Stimulated activated CD8-positive, alpha-beta memory T cell treated with anti-CD3 and anti-CD28 coated beads, Interleukin-15, amount 100 ng/mL, for 48 hours (primary cell): ENCODE measurements around the gene OLFML2B.

Experiments used
- DNase-seq, 2 donors: peaks; one replicate each; pipeline ENCODE4 v3.0.0-alpha.2; 2020; ENCODE audit warnings: low read depth in 2 of 2

The OLFML2B gene

GRCh38 chr1:161945306-161946060 lies 78.2 kb downstream of the OLFML2B start:
- no peak for DNase-seq

DNA sequence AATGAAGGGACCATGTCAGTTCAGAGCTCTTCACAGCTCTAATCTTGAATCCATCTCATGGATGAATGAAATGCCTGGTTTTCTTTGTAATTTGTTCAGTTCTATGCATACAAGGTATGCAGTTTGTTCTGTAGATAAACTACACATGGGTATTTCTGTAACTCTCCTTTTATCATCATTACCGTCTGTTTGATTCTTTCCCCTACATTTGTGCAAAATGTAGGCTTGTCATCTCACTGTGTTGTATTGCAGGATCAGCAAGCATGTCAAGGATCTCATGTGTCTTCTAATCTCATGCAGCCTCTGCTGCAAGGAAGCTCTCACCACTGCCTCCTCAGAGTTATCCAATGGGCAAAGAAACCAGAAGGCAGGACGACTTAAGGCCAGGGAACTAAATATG lies 79.3 kb downstream of the OLFML2B start:
- no peak for DNase-seq

DNA sequence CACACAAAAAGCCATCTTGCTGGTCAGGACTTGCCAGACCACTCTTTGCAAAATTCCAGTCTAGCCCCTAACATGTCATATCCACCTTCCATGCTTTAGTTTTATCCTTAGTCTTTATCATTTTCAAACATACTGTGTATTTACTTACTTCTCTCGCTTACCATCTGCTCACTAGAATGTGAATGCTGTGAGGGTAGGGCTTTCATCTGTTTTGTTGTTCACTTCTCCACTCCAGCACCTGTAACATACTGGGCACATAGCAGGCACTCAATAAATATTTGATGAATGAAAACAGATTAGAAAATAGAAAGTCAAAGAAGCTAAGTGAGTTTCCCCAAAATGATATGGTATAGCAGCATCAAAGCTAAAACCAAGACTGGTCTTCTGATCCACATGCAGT lies 79.9 kb downstream of the OLFML2B start:
- DNase-seq, result no peak

GRCh38 chr1:161941726-161942436 lies 81.8 kb downstream of the OLFML2B start:
- DNase-seq, result no peak

DNA sequence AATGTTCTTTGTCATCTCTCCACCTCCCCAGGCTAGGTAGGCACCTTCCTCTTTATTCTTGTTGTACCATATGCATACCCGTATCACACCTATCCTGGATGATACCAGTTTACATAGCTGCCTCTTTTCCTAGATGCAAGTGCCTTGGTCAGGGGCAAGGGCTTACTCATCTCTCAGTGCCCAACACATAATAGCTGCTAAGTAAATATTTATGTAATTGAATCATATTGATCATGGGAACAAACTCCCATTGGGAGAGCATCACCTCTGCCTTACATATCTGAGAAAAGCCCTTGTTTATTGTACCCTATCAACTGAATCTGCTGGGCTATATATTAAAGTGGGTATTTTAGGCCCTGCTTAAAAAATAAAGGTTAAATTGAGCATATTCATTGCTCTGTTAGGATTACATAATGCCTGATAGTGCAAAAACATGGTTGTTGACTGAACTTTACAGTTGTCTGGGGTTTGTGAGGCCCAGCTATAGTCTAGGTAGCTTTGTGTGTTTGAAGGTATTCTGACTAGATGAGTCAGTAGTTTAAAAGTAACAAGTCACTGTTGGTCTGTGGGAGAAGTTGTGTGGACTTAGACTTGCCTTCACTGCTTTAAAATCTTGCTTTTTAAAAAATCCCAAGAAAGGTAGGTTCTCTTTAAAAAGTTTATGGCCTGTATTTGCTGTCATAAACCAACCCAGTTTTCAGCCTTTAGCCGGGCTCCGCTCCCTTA lies 82.6 kb downstream of the OLFML2B start:
- DNase-seq, result no peak

DNA sequence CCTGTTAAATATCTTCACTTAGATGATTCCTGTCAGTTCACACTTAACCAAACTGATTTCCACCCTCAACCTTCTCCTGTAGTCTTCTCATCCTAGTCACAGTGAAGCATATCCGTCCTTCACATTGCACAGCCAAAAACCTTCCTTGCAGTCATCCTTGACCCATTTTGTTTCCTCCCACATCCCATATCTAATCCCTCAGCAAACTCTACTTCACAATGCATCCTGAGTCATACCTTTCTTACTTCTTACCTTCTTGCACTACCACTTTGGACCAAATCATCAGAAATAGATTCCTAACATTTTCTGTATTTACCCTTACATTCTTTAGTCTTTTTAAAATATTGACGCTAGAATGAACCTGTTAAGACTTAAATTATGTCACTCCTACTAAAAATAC lies 86.9 kb downstream of the OLFML2B start:
- DNase-seq, result no peak

DNA sequence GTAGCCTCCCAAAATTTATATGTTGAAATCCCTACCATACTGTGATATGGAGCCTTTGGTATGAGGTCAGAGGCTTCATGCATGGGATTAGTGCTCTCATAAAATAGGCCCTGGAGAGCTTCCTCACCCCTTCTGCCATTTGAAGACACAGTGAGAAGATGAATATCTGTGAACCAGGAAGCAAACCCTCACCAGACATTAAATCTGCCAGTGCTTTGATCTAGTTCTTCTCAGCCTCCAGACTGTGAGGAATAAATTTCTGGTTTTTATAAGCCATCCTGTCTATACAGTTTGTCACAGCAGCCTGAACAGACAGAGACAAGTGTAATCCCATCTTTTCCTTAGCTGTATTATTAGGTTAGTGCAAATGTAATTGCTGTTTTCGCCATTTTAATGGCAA lies 88.4 kb downstream of the OLFML2B start:
- no peak for DNase-seq

- no peak for DNase-seq
Measured at GRCh38 chr1:161933592-161934588, 89.8 kb downstream of the OLFML2B start.
